Astrocyte (in vitro differentiated cells and primary cell): ENCODE data around the gene ERF. TPM values are rescaled to one million over a fixed set of nuclear protein-coding genes. Genes with fewer than 3 reads are reported as not detected.
A peak's percentile ranks its signal among the peaks of the same experiment; 100 is the strongest.

Experiments used
- DNase-seq: peaks from one replicate; pipeline ENCODE4 v3.0.0-alpha.2; 2010; ENCODE audit warnings: low read depth
- FAIRE-seq: peaks from 2 replicates; lab custom pipeline; 2011; peaks lifted over from hg19 to GRCh38; lab: Jason Lieb, UNC
- H2AFZ ChIP-seq: 2 replicates; pipeline ENCODE4 v1.6.0; 2012; ENCODE audit warnings: low read depth, low read length, inconsistent platforms
- H3K27ac ChIP-seq: 2 replicates; pipeline ENCODE4 v1.5.1; 2011; ENCODE audit warnings: low read depth, low read length, inconsistent platforms
- H3K27me3 ChIP-seq: 2 replicates; pipeline ENCODE4 v1.6.0; 2011; ENCODE audit warnings: low read length, inconsistent platforms; ENCODE audit not compliant: insufficient read depth
- H3K36me3 ChIP-seq: 2 replicates; pipeline ENCODE4 v1.5.1; 2011; ENCODE audit warnings: low read length, inconsistent platforms; ENCODE audit not compliant: insufficient read depth
- H3K4me1 ChIP-seq: 2 replicates; pipeline ENCODE4 v1.5.1; 2011; ENCODE audit warnings: low read length, inconsistent platforms; ENCODE audit not compliant: insufficient read depth
- H3K4me2 ChIP-seq: 2 replicates; pipeline ENCODE4 v1.6.0; 2012; ENCODE audit warnings: low read length, inconsistent platforms
- H3K4me3 ChIP-seq: 2 replicates; pipeline ENCODE4 v1.5.1; 2011; ENCODE audit warnings: low read depth, mild to moderate bottlenecking, low read length, inconsistent platforms; ENCODE audit not compliant: insufficient read depth
- H3K79me2 ChIP-seq: 2 replicates; pipeline ENCODE4 v1.6.0; 2012; ENCODE audit warnings: mild to moderate bottlenecking, low read length, inconsistent platforms; ENCODE audit not compliant: insufficient read depth
- H3K9ac ChIP-seq: 2 replicates; pipeline ENCODE4 v1.6.0; 2012; ENCODE audit warnings: mild to moderate bottlenecking, low read length, inconsistent platforms
- H3K9me3 ChIP-seq: 2 replicates; pipeline ENCODE4 v1.5.1; 2012; ENCODE audit warnings: low read depth, mild to moderate bottlenecking, low read length, inconsistent platforms; ENCODE audit not compliant: insufficient read depth
- H4K20me1 ChIP-seq: 2 replicates; pipeline ENCODE4 v1.6.0; 2012; ENCODE audit warnings: low read length, inconsistent platforms; ENCODE audit not compliant: insufficient read depth
- H3K27ac Mint-ChIP-seq: one replicate; pipeline ENCODE4 v1.8.0; 2021; ENCODE audit warnings: mild to moderate bottlenecking, mixed read lengths; ENCODE audit not compliant: unreplicated experiment
- H3K27me3 Mint-ChIP-seq: one replicate; pipeline ENCODE4 v1.8.0; 2021; ENCODE audit warnings: low read depth, mixed read lengths; ENCODE audit not compliant: unreplicated experiment
- H3K36me3 Mint-ChIP-seq: one replicate; pipeline ENCODE4 v1.8.0; 2021; ENCODE audit warnings: low read depth, mixed read lengths; ENCODE audit not compliant: unreplicated experiment
- H3K4me1 Mint-ChIP-seq: one replicate; pipeline ENCODE4 v1.8.0; 2021; ENCODE audit warnings: low read depth, mixed read lengths; ENCODE audit not compliant: unreplicated experiment
- H3K4me3 Mint-ChIP-seq: one replicate; pipeline ENCODE4 v1.8.0; 2021; ENCODE audit warnings: mild to moderate bottlenecking, moderate library complexity, mixed read lengths; ENCODE audit not compliant: unreplicated experiment
- H3K9me3 Mint-ChIP-seq: one replicate; pipeline ENCODE4 v1.8.0; 2021; ENCODE audit warnings: mild to moderate bottlenecking, mixed read lengths; ENCODE audit not compliant: unreplicated experiment
- EZH2 ChIP-seq: IDR thresholded peaks from 2 replicates; pipeline ENCODE4 v1.6.1; 2012; ENCODE audit warnings: mild to moderate bottlenecking, low read length, inconsistent platforms; ENCODE audit not compliant: insufficient read depth
- total RNA-seq: library from RNA; stranded (reverse); gene quantifications from 2 replicates; pipeline ENCODE4 v1.2.1, GENCODE V29; 2021
- TF ChIP-seq, protein P1 (sequence below): IDR thresholded peaks from 2 replicates; pipeline ENCODE4 v1.5.1; 2011; ENCODE audit warnings: low read depth, mild to moderate bottlenecking, inconsistent platforms, low read length, moderate library complexity; ENCODE audit not compliant: insufficient read depth

Gene ERF
- total RNA-seq, 1 donor from 2014 or later = 108 TPM

DNA sequence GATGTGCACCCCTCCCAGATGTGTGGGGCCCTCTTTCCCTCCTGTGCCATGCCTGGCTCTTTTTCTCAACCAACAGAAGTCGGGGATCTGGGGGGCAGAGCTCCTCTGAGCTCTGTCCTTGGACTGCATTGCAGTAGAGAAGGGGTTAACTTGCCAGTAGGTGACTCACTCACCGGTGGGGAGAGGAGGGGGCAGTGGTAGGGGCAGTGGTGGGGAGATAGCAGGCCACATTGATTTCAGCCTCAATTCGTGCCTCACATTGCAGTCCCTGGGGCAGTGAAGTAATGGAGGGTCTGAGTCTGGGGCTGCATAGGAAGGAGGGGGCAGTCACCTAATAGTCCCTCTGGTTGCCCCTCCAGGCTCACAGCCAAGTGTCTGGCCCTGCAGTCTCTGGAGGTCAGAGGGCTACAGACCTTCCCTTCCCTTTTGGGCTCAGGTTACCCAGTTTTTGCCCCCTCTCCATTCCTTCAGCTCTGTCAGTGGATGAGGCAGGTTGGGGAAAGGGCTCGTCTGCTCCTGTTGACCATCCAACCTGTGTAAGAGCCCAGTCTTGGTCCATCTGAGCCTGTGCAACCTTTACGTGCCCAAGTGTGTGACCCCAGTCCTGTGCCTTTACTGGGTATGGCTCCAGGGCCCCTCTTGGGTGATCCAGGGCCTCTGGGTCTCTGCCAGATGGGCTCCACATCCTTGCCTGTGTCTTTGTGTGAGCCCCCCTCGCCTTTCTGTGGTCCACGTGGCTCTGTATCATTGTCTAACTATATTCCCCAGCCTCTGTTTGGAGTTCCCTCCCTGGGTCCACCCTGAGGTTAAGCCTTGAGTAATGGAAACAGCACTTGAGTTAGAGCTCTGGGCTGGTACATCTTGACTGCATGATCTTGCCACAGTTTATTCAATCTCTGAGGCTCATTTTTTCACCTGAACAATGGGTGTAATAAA lies 27.2 kb upstream of the ERF start:
- H3K9me3 ChIP-seq = no peaks in the 10 kb centered on the region
- peaks cover 59% of the 10 kb centered on the region for H4K20me1 ChIP-seq
- peak overlapping the region; percentile 92 for H3K27ac ChIP-seq
- peak overlapping the region; percentile 82 for H3K9ac ChIP-seq
- FAIRE-seq (no peak), DNase-seq (peak; percentile 59)
- H3K4me3 Mint-ChIP-seq = peak overlapping the region; percentile 86
- H3K36me3 Mint-ChIP-seq = peaks cover 5% of the 10 kb centered on the region
- TF ChIP-seq, protein P1, sequence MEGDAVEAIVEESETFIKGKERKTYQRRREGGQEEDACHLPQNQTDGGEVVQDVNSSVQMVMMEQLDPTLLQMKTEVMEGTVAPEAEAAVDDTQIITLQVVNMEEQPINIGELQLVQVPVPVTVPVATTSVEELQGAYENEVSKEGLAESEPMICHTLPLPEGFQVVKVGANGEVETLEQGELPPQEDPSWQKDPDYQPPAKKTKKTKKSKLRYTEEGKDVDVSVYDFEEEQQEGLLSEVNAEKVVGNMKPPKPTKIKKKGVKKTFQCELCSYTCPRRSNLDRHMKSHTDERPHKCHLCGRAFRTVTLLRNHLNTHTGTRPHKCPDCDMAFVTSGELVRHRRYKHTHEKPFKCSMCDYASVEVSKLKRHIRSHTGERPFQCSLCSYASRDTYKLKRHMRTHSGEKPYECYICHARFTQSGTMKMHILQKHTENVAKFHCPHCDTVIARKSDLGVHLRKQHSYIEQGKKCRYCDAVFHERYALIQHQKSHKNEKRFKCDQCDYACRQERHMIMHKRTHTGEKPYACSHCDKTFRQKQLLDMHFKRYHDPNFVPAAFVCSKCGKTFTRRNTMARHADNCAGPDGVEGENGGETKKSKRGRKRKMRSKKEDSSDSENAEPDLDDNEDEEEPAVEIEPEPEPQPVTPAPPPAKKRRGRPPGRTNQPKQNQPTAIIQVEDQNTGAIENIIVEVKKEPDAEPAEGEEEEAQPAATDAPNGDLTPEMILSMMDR = no peak
- TF ChIP-seq EZH2 = no peak
- peaks cover 39% of the 10 kb centered on the region for H3K4me1 Mint-ChIP-seq
- H3K4me2 ChIP-seq = peak overlapping the region; percentile 94
- peaks cover 72% of the 10 kb centered on the region for H3K4me1 ChIP-seq
- H3K27me3 ChIP-seq = no peaks in the 10 kb centered on the region
- H3K79me2 ChIP-seq = peaks cover 65% of the 10 kb centered on the region
- no peaks in the 10 kb centered on the region for H3K36me3 ChIP-seq
- H3K27me3 Mint-ChIP-seq = no peaks in the 10 kb centered on the region
- H3K9me3 Mint-ChIP-seq = peaks cover 2% of the 10 kb centered on the region
- peak overlapping the region; percentile 37 for H3K4me3 ChIP-seq
- H2AFZ ChIP-seq = no peak overlapping the region
- peak overlapping the region; percentile 94 for H3K27ac Mint-ChIP-seq

DNA sequence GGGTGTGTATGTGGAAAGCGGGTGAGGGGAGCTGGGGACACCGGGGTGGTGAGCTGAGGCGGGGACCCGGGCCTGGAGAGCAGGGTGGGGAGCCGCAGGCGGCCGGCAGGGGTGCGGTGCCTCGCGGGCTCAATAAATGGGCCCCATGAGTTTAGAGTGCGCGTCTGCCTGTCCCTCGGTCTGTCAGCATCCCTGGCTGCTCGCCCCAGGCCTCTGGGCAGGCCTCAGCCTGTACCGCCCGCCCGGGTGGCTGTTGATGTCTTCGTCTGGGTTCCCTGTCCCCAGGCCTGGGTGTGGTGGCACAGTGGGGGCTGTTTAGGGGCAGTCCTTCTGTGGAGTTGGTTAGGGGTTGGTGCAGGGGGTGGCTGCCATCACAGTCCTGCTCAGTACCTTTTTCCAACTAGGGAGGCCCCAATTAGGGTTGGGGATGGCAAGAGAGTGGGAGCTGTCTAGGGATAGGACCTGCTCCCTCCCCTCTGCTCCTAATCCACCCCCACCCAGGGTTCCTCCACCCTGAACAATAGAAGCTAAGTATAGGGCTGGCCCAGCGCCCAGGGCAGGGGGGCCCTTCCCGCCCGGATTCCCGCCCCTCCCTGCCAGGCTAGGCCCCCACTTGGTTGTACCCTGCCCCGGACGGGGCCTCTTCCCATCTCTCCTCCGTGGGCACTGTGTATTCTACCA lies 26.4 kb upstream of the ERF start:
- peak overlapping the region; percentile 82 for H3K9ac ChIP-seq
- peak overlapping the region; percentile 94 for H3K4me2 ChIP-seq
- Mint-ChIP-seq H3K4me1 (peaks cover 43% of the 10 kb centered on the region), H3K36me3 (peaks cover 5% of the 10 kb centered on the region), H3K27me3 (no peaks in the 10 kb centered on the region), H3K9me3 (peaks cover 2% of the 10 kb centered on the region), H3K27ac (peak overlapping the region; percentile 97), H3K4me3 (peak overlapping the region; percentile 86)
- peaks cover 75% of the 10 kb centered on the region for H3K4me1 ChIP-seq
- H3K36me3 ChIP-seq = no peaks in the 10 kb centered on the region
- no peak overlapping the region for H2AFZ ChIP-seq
- no peaks in the 10 kb centered on the region for H3K9me3 ChIP-seq
- DNase-seq (no peak), FAIRE-seq (no peak)
- H3K27me3 ChIP-seq = no peaks in the 10 kb centered on the region
- H4K20me1 ChIP-seq = peaks cover 59% of the 10 kb centered on the region
- TF ChIP-seq EZH2 = no peak
- TF ChIP-seq, protein P1 = no peak
- H3K4me3 ChIP-seq = peak overlapping the region; percentile 37
- H3K79me2 ChIP-seq = peaks cover 68% of the 10 kb centered on the region
- peak overlapping the region; percentile 92 for H3K27ac ChIP-seq
